AG09319 (cell line): ENCODE measurements around the gene MEIOC.
"Not testable (repeated sequence)": the region's sequence is repeated elsewhere in the genome, so short reads cannot be mapped to it uniquely, and the experiment has no call there.

Experiments used
- DNase-seq: peaks from one replicate; pipeline ENCODE4 v3.0.0-alpha.2; 2010; ENCODE audit warnings: low read depth; ENCODE audit errors: extremely low read depth
- TF ChIP-seq, protein P1 (sequence below): IDR thresholded peaks from 2 replicates; pipeline ENCODE4 v1.5.1; 2011; ENCODE audit warnings: low read depth, mild to moderate bottlenecking, inconsistent platforms, low read length, moderate library complexity

The MEIOC gene

DNA sequence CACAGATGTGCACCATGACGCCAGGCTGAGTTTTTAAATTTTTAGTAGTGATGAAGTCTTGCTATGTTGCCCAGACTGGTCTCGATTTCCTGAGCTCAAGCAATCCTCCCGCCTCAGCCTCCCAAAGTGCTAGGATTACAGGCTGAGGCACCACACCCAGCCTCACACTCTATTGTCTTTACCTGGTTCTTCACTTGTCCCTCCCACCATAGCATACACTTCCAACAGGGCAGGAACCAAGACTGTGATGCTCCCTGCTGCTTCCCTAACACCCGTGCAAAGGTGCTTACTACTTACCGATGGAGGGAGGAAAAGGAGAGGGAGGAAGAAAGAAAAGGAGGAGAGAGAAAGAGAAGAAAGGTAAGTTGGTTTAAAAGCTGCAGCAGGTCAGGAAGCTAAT, 41.4 kb upstream of the MEIOC start:
- TF ChIP-seq, protein P1, sequence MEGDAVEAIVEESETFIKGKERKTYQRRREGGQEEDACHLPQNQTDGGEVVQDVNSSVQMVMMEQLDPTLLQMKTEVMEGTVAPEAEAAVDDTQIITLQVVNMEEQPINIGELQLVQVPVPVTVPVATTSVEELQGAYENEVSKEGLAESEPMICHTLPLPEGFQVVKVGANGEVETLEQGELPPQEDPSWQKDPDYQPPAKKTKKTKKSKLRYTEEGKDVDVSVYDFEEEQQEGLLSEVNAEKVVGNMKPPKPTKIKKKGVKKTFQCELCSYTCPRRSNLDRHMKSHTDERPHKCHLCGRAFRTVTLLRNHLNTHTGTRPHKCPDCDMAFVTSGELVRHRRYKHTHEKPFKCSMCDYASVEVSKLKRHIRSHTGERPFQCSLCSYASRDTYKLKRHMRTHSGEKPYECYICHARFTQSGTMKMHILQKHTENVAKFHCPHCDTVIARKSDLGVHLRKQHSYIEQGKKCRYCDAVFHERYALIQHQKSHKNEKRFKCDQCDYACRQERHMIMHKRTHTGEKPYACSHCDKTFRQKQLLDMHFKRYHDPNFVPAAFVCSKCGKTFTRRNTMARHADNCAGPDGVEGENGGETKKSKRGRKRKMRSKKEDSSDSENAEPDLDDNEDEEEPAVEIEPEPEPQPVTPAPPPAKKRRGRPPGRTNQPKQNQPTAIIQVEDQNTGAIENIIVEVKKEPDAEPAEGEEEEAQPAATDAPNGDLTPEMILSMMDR: no peak
- DNase-seq: no peak

DNA sequence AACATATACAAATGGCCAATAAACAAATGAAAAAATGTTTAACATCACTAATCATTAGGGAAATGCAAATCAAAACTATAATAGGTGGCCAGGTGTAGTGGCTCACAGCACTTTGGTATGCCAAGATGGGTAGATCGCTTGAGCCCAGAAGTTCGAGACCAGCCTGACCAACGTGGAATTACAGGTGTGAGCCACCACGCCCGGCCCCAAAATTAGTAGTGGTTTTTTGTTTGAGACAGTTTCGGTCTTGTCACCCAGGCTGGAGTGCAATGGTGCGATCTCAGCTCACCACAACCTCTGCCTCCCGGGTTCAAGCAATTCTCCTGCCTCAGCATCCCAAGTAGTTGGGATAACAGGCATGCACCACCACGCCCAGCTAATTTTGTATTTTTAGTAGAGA, 37.6 kb upstream of the MEIOC start:
- not testable (repeated sequence) for DNase-seq

GRCh38 chr17:44623070-44623725, 33.1 kb upstream of the MEIOC start:
- DNase-seq: no peak
- TF ChIP-seq, protein P1: no peak

GRCh38 chr17:44627513-44628242, 28.6 kb upstream of the MEIOC start:
- no peak for DNase-seq
- TF ChIP-seq, protein P1: no peak

GRCh38 chr17:44628243-44629188, 27.8 kb upstream of the MEIOC start:
- no peak for DNase-seq
- TF ChIP-seq, protein P1: no peak; the same call in 1 of the 2 replicates

DNA sequence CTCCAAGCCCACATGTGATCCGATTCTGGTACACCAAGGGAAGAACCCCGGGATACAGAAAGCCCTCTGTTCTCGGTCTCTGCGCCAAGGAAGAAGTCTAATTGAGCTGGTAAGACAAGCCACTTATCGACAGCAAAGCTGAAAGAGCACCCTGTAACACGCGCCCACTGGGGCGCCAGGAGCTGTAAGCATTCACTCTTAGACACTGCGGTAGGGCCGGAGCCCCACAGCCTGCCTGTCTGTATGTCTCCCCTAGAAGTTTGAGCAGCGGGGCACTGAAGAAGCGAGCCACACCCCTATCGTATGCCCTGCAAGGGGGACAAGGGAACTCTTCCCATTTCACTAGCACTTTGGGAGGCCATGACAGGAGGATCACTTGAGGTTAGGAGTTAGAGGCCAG, 27.0 kb upstream of the MEIOC start:
- no peak for DNase-seq
- TF ChIP-seq, protein P1: no peak

GRCh38 chr17:44630703-44631102, 25.6 kb upstream of the MEIOC start:
- TF ChIP-seq, protein P1: no peak
- no peak for DNase-seq
